Measurements from ENCODE around the gene RGS1. TPM values are rescaled to one million over a fixed set of nuclear protein-coding genes. Genes with fewer than 3 reads are reported as not detected.

The RGS1 gene
- total and polyA plus RNA-seq, 2 of the 8 experiments (the other 6 are each of a cell fraction or from before 2014, with no cell fraction given): not detected

- Histone ChIP-seq H3K79me2 (ENCODE audit: control insufficient read depth in 1 of 2, insufficient read depth in 2 of 2, low read length in 2 of 2) (no peaks in the 10 kb centered on the region), H3K4ac (replicated peaks; ENCODE audit: insufficient read length, low read depth, low read length) (no peak overlapping the region), H2BK120ac (replicated peaks; ENCODE audit: low read depth, low read length) (no peak overlapping the region), H3K23me2 (ENCODE audit: low read depth, low read length) (no peaks in the 10 kb centered on the region), H2BK5ac (ENCODE audit: low read depth, low read length) (no peak overlapping the region), H4K91ac (replicated peaks; ENCODE audit: insufficient read length, low read length) (no peak overlapping the region), H2BK15ac (ENCODE audit: low read length) (no peak overlapping the region), H3K18ac (ENCODE audit: extremely low read depth, low read length) (no peak overlapping the region), H2AFZ (ENCODE audit: low read length) (no peak overlapping the region), H4K5ac (ENCODE audit: insufficient read length, low read depth, low read length) (no peak overlapping the region), H3K9ac (replicated peaks in 1 of 4; ENCODE audit: extremely low read depth in 1 of 4, low read depth in 3 of 4, low read length in 3 of 4) (no peak overlapping the region), H3K4me3 (ENCODE audit: extremely low read depth in 1 of 4, insufficient read depth in 2 of 4, low read depth in 3 of 4, low read length in 4 of 4) (no peak overlapping the region), H4K20me1 (replicated peaks in 1 of 2; ENCODE audit: control insufficient read depth in 1 of 2, insufficient read depth in 2 of 2, low read length in 2 of 2) (no peaks in the 10 kb centered on the region), H3K27ac (ENCODE audit: low read depth, low read length) (no peak overlapping the region), H3K4me2 (ENCODE audit: insufficient read depth in 1 of 2, low read depth in 2 of 2, low read length in 2 of 2) (no peak overlapping the region), H3K9me3 (ENCODE audit: insufficient read depth in 2 of 2, low read depth in 1 of 2, low read length in 1 of 2) (no peaks in the 10 kb centered on the region), H3K23ac (ENCODE audit: insufficient read length) (no peak overlapping the region), H3K56ac (replicated peaks; ENCODE audit: insufficient read length, low read depth, low read length) (no peak overlapping the region), H2BK20ac (ENCODE audit: low read length) (no peak overlapping the region), H3K36me3 (ENCODE audit: control insufficient read depth in 2 of 4, insufficient read depth in 4 of 4, low read length in 3 of 4) (no peaks in the 10 kb centered on the region), H3K4me1 (replicated peaks in 1 of 4; ENCODE audit: control insufficient read depth in 3 of 4, insufficient read depth in 4 of 4, low read length in 3 of 4) (no peaks in the 10 kb centered on the region), H2BK12ac (ENCODE audit: low read depth, low read length) (no peak overlapping the region), H3K79me1 (ENCODE audit: low read depth, low read length) (no peaks in the 10 kb centered on the region), H2AK5ac (ENCODE audit: low read depth, low read length) (no peak overlapping the region), H4K8ac (ENCODE audit: extremely low read depth, insufficient read depth, low read length) (no peak overlapping the region), H3K27me3 (replicated peaks in 1 of 4; ENCODE audit: control insufficient read depth in 3 of 4, extremely low read depth in 1 of 4, insufficient read depth in 3 of 4, low read length in 3 of 4) (no peaks in the 10 kb centered on the region), H3K14ac (ENCODE audit: insufficient read length) (no peak overlapping the region)
- no peak for TF ChIP-seq RAD21 (IDR thresholded peaks at IDR 0.05 in 1 of 2, conservative IDR thresholded peaks at IDR 0.05 in 1 of 2; ENCODE audit: low read depth in 2 of 2, low read length in 2 of 2)
- no peak for TF ChIP-seq KDM1A (IDR thresholded peaks at IDR 0.05; ENCODE audit: borderline replicate concordance, low read length)
- no peak for TF ChIP-seq E2F6 (IDR thresholded peaks at IDR 0.05)
- TF ChIP-seq BRCA1 (IDR thresholded peaks at IDR 0.05; ENCODE audit: low read depth, low read length): no peak
- no peak for TF ChIP-seq CHD2 (IDR thresholded peaks at IDR 0.05; ENCODE audit: low read length)
- TF ChIP-seq RNF2 (IDR thresholded peaks at IDR 0.05; ENCODE audit: borderline replicate concordance, low read depth, low read length, missing control alignments, poor library complexity, severe bottlenecking): no peak
- TF ChIP-seq TAF7 (optimal IDR thresholded peaks at IDR 0.05; ENCODE audit: borderline replicate concordance, low read depth, low read length): no peak
- TF ChIP-seq ATF2 (IDR thresholded peaks at IDR 0.05; ENCODE audit: low read length): no peak
- ChIA-PET POLR2A (ENCODE audit: partially characterized antibody) (no interaction called here), CTCF (ENCODE audit: partially characterized antibody) (interaction anchor here (0.6 to 10.8 kb wide), 3 partner anchors 8 to 1491 kb away, joined by 3 to 83 read pairs (median 4); no protein-coding TSS in a partner anchor)
- DNase-seq (ENCODE audit: low read depth in 1 of 2, low spot score in 2 of 2) (no peak), FAIRE-seq (no peak)
- 93% methylated on average over 5 of the region's 5 CpGs; no CpG with 5 or more reads in 1 of the 2 experiments for WGBS, 2 experiments (ENCODE audit: extremely low coverage in 1 of 2, insufficient coverage in 1 of 2, insufficient read length in 1 of 2, insufficient replicate concordance in 2 of 2, low coverage in 1 of 2, low lambda C conversion rate in 2 of 2, missing lambda C conversion rate in 1 of 2)
Measured at GRCh38 chr1:192587386-192588266, 12.1 kb downstream of the RGS1 start.
